WTC11 (cell line): ENCODE results near the gene LBHD2. TPM values are rescaled to one million over a fixed set of nuclear protein-coding genes. Genes with fewer than 3 reads are reported as not detected.
"Not testable (repeated sequence)": the region's sequence is repeated elsewhere in the genome, so short reads cannot be mapped to it uniquely, and the experiment has no call there.

Source experiments
- ATAC-seq: fragments of 200-7000 bp; cut with Tn5 transposase; 2 replicates; pipeline ENCODE4 v1.10.0; 2021; ENCODE audit warnings: mild to moderate bottlenecking, moderate library complexity
- CTCF ChIA-PET: fragments of 300-600 bp; sonication (Branson Sonifier 250); formaldehyde crosslinking; loops from one replicate; lab custom pipeline; 2021; ENCODE audit warnings: antibody characterized with exemption; lab: Charles Lee
- POLR2A ChIA-PET: fragments of 350-600 bp; sonication (Branson Sonifier 250); formaldehyde crosslinking; loops from one replicate; lab custom pipeline; 2021; ENCODE audit warnings: antibody characterized with exemption; lab: Charles Lee
- DNase-seq: peaks from one replicate; pipeline ENCODE4 v3.0.0; 2021; ENCODE audit warnings: low spot score
- H3K27ac Mint-ChIP-seq: 2 replicates; pipeline ENCODE4 v1.8.0; 2021; ENCODE audit warnings: mixed read lengths
- H3K27me3 Mint-ChIP-seq: 2 replicates; pipeline ENCODE4 v1.8.0; 2021; ENCODE audit warnings: low read depth, mild to moderate bottlenecking, moderate library complexity, mixed read lengths
- H3K36me3 Mint-ChIP-seq: 2 replicates; pipeline ENCODE4 v1.8.0; 2021; ENCODE audit warnings: mixed read lengths
- H3K4me1 Mint-ChIP-seq: 2 replicates; pipeline ENCODE4 v1.8.0; 2022; ENCODE audit warnings: mixed read lengths
- H3K4me3 Mint-ChIP-seq: 2 replicates; pipeline ENCODE4 v1.8.0; 2021; ENCODE audit warnings: mild to moderate bottlenecking, moderate library complexity, mixed read lengths
- H3K9me3 Mint-ChIP-seq: 2 replicates; pipeline ENCODE4 v1.8.0; 2021; ENCODE audit warnings: mixed read lengths
- ATF1 ChIP-seq: sonication (generic); formaldehyde crosslinking; IDR thresholded peaks from 2 replicates; pipeline ENCODE4 v1.8.1; 2023; ENCODE audit warnings: mild to moderate bottlenecking, moderate library complexity, missing genetic modification reagents
- ATF6 ChIP-seq: sonication (generic); formaldehyde crosslinking; IDR thresholded peaks from 2 replicates; pipeline ENCODE4 v1.8.1; 2023; ENCODE audit warnings: mild to moderate bottlenecking, missing genetic modification reagents
- E2F4 ChIP-seq: sonication (generic); formaldehyde crosslinking; IDR thresholded peaks from 2 replicates; pipeline ENCODE4 v1.8.1; 2022; ENCODE audit warnings: low read depth, mild to moderate bottlenecking, moderate library complexity, missing genetic modification reagents, borderline replicate concordance
- FOXP1 ChIP-seq: sonication (generic); formaldehyde crosslinking; IDR thresholded peaks from 2 replicates; pipeline ENCODE4 v1.8.0; 2022; ENCODE audit warnings: missing genetic modification reagents, mild to moderate bottlenecking, moderate library complexity, borderline replicate concordance
- GABPB1 ChIP-seq: sonication (generic); formaldehyde crosslinking; IDR thresholded peaks from 2 replicates; pipeline ENCODE4 v1.8.1; 2023; ENCODE audit warnings: mild to moderate bottlenecking, missing genetic modification reagents
- HMGA2 ChIP-seq: fragments of 250-450 bp; sonication (Bioruptor Pico); IDR thresholded peaks from 2 replicates; pipeline ENCODE4 v1.4.0; 2021; ENCODE audit warnings: mild to moderate bottlenecking, moderate library complexity
- KAT7 ChIP-seq: sonication (generic); formaldehyde crosslinking; IDR thresholded peaks from 2 replicates; pipeline ENCODE4 v1.8.1; 2023; ENCODE audit warnings: missing genetic modification reagents, mild to moderate bottlenecking, borderline replicate concordance
- NR3C1 ChIP-seq: sonication (generic); formaldehyde crosslinking; conservative IDR thresholded peaks from 2 replicates; pipeline ENCODE4 v1.8.1; 2023; ENCODE audit warnings: low read depth, mild to moderate bottlenecking, missing genetic modification reagents
- RORB ChIP-seq: fragments of 250-450 bp; sonication (Bioruptor Pico); IDR thresholded peaks from 2 replicates; pipeline ENCODE4 v1.9.0; 2021; ENCODE audit warnings: mild to moderate bottlenecking
- SMAD4 ChIP-seq: sonication (generic); formaldehyde crosslinking; IDR thresholded peaks from 2 replicates; pipeline ENCODE4 v1.8.0; 2022; ENCODE audit warnings: mild to moderate bottlenecking, missing genetic modification reagents
- USF2 ChIP-seq: sonication (generic); formaldehyde crosslinking; IDR thresholded peaks from 2 replicates; pipeline ENCODE4 v1.8.1; 2023; ENCODE audit warnings: mild to moderate bottlenecking, missing genetic modification reagents, moderate library complexity
- ZNF263 ChIP-seq: sonication (generic); formaldehyde crosslinking; IDR thresholded peaks from 2 replicates; pipeline ENCODE4 v1.8.1; 2022; ENCODE audit warnings: low read depth, mild to moderate bottlenecking, moderate library complexity, missing genetic modification reagents
- ZNF425 ChIP-seq: fragments of 250-450 bp; sonication (Bioruptor Pico); conservative IDR thresholded peaks from 2 replicates; pipeline ENCODE4 v1.9.0; 2021; ENCODE audit warnings: mild to moderate bottlenecking
- ZNF532 ChIP-seq: fragments of 250-450 bp; sonication (Bioruptor Pico); IDR thresholded peaks from 2 replicates; pipeline ENCODE4 v1.9.0; 2021; ENCODE audit warnings: mild to moderate bottlenecking, borderline replicate concordance
- total RNA-seq: library from RNA; stranded (reverse); gene quantifications from 3 replicates; pipeline ENCODE4 v1.2.3, GENCODE V29; 2021

LBHD2 gene
- total RNA-seq, 1 experiment from 2014 or later: not detected

GRCh38 chr14:103043257-103044015 lies 40.6 kb upstream of the LBHD2 start (continued):
- TF ChIP-seq E2F4 (CRISPR knock-in tag): no peak
- no peak for TF ChIP-seq SMAD4 (CRISPR knock-in tag)
- no peak for TF ChIP-seq HMGA2
- TF ChIP-seq FOXP1: no peak
- TF ChIP-seq KAT7 (CRISPR knock-in tag): no peak
- no peak for TF ChIP-seq ZNF263 (CRISPR knock-in tag)
- TF ChIP-seq ATF6 (CRISPR knock-in tag): no peak

- CTCF ChIA-PET: no interaction called here
- peaks cover 18% of the 10 kb centered on the region for H3K4me1 Mint-ChIP-seq
- no peak for TF ChIP-seq ZNF425
- no peak for TF ChIP-seq NR3C1 (CRISPR knock-in tag)
- TF ChIP-seq ZNF532: no peak
- no peak for TF ChIP-seq GABPB1
- peak; percentile 33; the same call in 1 of the 2 replicates for TF ChIP-seq USF2 (CRISPR knock-in tag)
- no peak for TF ChIP-seq RORB (CRISPR knock-in tag)
- no peak for TF ChIP-seq ATF1 (CRISPR knock-in tag)
- no peaks in the 10 kb centered on the region for H3K9me3 Mint-ChIP-seq
- H3K27me3 Mint-ChIP-seq: no peaks in the 10 kb centered on the region
- POLR2A ChIA-PET: no interaction called here
- DNase-seq (no peak), ATAC-seq (no peak)
- H3K27ac Mint-ChIP-seq: 0 out of 2 replicates have a peak overlapping the region, but pooled peaks have one; percentile 7
- H3K36me3 Mint-ChIP-seq: peaks cover 7% of the 10 kb centered on the region
- H3K4me3 Mint-ChIP-seq: no peak overlapping the region; the same call in 1 of the 2 replicates
Observed at GRCh38 chr14:103045371-103045869, 38.6 kb upstream of the LBHD2 start.

- CTCF ChIA-PET: interaction anchor here (0.7 to 0.9 kb wide), 2 partner anchors 25 to 74 kb away, joined by 3 read pairs; no protein-coding TSS in a partner anchor
- H3K27me3 Mint-ChIP-seq, POLR2A ChIA-PET, ATAC-seq, H3K27ac Mint-ChIP-seq, H3K36me3 Mint-ChIP-seq, DNase-seq, H3K9me3 Mint-ChIP-seq, H3K4me3 Mint-ChIP-seq: not testable (repeated sequence)
- peaks cover 20% of the 10 kb centered on the region for H3K4me1 Mint-ChIP-seq
Observed at GRCh38 chr14:103047453-103047852, 36.6 kb upstream of the LBHD2 start.
